DMS79 treated with DMSO at 0.1 percent for 48 hours (cell line): ENCODE measurements around the gene MAP4K3.
"Not testable (repeated sequence)": the region's sequence is repeated elsewhere in the genome, so short reads cannot be mapped to it uniquely, and the experiment has no call there.

Experiments used
- DNase-seq: peaks from one replicate; lab custom pipeline; 2025; lab: John Stamatoyannopoulos, UW

The MAP4K3 gene

GRCh38 chr2:39373181-39373802 is 63.8 kb downstream of the MAP4K3 start:
- DNase-seq = no peak

DNA sequence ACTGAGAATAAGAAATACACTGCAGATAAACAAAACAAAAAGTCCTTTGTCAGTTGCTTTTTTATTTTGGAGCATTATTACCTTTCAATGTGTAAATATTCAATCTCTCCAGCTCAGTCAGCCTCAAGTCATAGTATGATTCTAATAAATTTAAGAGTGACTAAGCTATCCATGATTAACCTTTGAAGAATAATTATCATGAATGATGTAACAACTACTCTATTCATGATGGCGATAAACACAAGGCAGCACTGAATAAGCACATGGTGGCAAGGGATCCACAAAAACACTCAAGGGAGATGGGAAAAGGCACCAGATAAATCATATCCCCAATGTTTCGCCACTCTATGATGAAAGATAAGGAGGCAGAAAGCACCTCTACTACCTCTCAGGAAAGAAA is 67.0 kb downstream of the MAP4K3 start:
- no peak for DNase-seq

- DNase-seq = no peak
Observed at GRCh38 chr2:39368846-39369245, 68.2 kb downstream of the MAP4K3 start.

GRCh38 chr2:39368376-39368775 is 68.7 kb downstream of the MAP4K3 start:
- DNase-seq = no peak

- DNase-seq = no peak
Observed at GRCh38 chr2:39362595-39362994, 74.5 kb downstream of the MAP4K3 start.

DNA sequence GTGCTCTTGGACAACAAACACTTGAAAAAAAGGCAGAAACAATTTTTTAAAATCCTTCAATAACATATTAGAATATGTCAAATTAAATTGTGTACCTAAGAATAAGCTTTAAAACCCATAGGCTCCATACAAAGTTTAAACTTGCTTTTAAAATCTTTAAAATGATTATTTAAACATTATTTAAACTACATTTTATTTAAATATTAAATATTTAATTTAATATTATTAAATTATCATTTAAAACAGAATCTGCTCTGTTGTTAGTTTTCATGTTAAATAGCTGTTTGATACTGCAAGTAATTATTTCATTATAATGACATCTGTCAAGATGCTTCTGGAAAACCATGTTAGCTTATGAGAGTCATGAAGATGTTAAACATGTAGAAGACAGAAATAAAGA is 75.6 kb downstream of the MAP4K3 start:
- no peak for DNase-seq

- DNase-seq = not testable (repeated sequence)
Observed at GRCh38 chr2:39360342-39360741, 76.7 kb downstream of the MAP4K3 start.

GRCh38 chr2:39359453-39360038 is 77.5 kb downstream of the MAP4K3 start:
- DNase-seq = no peak

DNA sequence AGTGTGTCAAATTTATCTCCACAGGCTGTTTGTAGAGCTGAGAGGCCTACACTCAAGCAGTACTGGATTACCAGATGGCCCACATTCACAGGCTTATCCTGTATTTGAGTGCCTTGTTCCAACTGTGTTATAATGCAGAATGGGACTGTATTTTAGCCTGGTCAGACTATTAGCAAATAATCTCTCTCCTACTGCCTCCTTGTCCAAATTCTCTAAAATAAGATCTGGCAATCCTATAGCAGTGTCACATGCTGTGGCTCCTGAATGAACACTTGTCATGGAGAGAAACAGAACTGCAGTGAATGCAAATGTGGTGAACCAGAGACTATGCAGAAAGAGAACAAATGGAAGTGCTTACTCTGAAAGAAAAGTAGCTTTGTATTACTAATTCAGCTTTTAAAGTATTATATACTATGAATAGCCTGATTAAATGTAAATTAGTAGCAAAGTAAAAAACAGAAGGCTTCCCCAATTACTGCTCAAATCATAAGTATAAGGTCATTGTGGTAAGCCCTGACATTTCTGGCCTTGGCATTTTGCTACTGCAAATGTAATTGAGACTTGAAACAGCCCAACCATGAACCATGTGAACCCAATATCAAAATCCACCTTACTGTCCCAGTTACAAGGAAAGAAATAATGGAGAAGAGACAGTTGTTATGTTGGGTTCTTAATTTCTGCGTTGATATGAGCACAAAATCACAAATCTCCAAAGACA is 80.0 kb downstream of the MAP4K3 start:
- no peak for DNase-seq

DNA sequence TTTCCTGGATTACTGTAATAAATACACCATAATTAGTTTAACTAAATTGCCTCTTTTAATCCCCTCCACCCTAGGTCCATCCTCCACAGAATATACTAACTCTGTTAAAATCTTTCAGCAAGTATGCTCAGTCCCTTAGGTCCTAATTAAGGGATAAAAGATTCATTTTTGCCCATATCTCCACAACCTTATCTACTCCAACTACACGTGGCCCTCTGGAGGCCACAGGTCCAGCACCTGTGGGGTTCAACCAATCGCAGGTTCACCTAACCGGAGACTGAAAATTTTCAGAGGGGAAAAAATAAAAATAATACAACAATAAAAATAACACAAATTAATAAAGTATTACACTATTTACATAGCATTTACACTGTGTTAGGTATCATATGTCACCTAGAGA is 86.4 kb downstream of the MAP4K3 start:
- DNase-seq = no peak

GRCh38 chr2:39338502-39338901 is 98.6 kb downstream of the MAP4K3 start:
- no peak for DNase-seq

DNA sequence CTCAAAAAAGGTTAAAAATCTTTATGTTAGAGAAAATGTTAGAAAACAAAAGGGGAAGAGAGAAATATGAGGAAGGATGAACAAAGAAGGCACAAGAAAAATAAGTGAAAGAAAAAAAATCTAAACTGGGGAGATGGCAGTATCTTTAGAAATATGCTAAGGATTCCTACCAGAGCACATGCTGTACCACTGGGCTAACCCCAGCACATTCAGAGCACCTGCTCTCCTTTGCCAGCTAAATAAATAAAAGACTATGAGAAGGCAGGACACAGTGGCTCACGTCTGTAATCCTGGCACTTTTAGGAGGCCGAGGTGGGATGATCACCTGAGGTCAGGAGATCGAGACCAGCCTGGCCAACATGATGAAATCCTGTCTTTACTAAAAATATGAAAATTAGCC is 101.2 kb downstream of the MAP4K3 start:
- no peak for DNase-seq

DNA sequence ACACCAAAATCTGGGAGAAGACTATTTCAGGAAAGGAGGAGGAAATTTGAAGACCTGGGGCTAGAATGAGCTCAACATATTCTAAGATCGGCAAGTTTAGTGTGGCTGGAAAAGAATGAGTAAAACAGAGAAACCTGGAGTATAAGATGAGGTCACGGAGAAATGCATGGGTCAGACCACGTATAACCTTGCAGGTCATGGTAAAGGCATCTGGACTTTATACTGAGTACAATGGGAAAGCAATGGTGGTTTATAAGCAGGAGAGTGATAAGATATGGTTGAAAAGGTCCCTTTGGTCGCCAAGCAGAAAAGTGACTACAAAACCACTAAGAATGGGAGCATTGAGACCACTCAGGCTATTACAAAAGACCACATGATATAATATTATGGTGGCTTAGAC is 102.1 kb downstream of the MAP4K3 start:
- no peak for DNase-seq

DNA sequence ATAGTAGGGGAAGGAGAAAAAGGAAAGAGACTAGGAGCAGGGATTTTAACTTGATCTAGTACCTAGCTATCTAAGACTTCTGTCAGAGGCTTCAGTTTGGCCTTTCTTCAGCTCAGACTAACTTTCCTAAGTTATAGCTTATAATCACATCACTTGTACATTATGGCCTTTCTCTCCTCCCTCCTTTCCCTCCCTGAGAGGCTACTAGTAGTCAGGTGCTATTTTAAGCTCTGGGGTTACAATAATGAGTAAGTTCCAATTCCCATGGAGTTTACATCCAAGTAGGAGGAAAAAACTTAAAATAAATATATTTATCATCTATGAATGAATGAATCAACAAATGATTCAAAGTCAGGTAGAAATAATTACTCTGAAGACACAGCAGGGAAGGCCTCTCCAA is 102.6 kb downstream of the MAP4K3 start:
- no peak for DNase-seq

DNA sequence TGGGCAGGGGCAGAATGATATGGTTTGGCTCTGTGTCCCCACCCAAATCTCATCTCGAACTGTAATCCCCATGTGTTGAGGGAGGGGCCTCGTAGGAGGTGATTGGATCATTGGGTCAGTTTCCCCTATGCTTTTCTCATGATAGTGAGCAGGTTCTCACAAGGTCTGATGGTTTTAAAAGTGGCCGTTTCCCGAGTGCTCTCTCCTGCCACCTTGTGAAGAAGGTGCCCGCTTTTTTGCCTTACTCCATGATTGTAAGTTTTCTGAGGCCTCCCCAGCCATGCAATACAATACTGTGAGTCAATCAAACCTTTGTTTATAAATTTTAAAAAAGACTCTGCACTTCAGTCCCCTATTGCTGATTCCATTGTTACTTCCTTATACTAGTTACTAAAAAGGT is 110.4 kb downstream of the MAP4K3 start:
- DNase-seq = no peak

GRCh38 chr2:39325966-39326365 is 111.1 kb downstream of the MAP4K3 start:
- no peak for DNase-seq

DNA sequence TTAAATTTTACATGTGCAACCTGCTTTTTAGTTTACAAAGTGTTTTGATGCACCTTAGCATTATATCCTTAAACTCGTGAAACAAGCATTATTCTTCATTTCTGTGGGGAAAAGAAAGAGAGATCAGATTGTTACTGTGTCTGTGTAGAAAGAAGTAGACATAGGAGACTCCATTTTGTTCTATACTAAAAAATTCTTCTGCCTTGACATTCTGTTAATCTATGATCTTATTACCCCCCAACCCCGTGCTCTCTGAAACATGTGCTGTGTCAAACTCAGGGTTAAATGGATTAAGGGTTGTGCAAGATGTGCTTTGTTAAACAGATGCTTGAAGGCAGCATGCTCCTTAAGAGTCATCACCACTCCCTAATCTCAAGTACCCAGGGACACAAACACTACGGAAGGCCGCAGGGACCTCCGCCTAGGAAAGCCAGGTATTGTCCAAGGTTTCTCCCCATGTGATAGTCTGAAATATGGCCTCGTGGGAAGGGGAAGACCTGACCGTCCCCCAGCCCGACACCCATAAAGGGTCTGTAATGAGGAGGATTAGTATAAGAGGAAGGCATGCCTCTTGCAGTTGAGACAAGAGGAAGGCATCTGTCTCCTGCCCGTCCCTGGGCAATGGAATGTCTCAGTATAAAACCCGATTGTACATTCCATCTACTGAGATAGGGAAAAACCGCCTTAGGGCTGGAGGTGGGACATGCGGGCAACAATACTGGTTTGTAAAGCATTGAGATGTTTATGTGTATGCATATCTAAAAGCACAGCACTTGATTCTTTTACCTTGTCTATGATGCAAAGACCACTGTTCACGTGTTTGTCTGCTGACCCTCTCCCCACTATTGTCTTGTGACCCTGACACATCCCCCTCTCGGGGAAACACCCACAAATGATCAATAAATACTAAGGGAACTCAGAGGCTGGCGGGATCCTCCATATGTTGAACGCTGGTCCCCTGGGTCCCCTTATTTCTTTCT is 115.7 kb downstream of the MAP4K3 start:
- not testable (repeated sequence) for DNase-seq

DNA sequence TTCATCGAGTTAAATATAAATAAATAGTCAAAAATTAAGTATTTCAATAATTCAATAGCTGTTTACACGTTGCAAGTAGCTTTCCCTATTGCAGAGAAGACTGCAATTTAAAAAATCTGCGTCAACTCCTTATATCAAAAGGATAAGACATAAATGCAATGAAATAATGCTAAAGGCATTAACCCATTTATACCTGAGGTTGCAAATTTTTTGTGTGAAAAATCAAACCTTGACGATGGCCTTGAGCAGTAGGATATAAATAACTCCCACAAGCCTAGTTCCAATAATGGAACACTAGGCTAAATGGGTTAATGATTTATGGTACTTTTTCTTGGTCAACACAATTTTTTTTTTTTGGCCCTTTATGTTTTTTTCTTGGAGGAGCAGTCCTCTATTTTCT is 116.9 kb downstream of the MAP4K3 start:
- DNase-seq = no peak

DNA sequence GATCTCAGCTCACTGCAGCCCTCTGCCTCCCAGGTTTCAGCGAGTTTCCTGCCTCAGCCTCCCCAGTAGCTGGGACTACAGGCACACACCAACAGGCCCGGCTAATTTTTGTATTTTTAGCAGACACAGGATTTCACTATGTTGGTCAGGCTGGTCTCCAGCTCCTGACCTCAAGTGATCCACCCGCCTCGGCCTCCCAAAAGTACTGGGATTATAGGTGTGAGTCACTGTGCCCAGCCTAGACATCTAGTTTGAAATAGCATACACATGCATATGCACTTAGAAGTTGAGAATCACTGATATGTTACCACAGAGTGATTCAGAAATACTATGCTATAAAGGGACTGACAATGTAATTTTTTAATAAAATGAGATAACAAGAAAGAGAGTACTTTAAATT is 123.5 kb downstream of the MAP4K3 start:
- no peak for DNase-seq

DNA sequence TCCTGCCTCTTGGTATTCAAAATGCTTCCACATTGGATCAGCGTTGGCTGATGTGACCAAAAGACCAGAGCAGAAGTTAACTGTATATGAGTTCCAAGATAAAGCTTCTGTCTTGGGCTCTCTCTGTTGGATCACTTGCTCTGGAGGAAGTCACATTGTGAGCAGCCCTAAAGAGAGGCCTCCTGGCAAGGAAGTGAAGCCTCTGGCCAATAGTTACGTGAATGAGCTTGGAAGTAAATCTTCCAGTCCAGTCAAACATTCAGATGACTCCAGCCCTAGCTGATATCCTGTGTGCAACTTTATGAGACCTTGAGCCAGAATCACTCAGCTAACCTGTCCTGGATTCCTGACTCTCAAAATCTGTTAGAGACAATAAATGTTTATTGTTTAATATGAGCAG is 125.6 kb downstream of the MAP4K3 start:
- no peak for DNase-seq

DNA sequence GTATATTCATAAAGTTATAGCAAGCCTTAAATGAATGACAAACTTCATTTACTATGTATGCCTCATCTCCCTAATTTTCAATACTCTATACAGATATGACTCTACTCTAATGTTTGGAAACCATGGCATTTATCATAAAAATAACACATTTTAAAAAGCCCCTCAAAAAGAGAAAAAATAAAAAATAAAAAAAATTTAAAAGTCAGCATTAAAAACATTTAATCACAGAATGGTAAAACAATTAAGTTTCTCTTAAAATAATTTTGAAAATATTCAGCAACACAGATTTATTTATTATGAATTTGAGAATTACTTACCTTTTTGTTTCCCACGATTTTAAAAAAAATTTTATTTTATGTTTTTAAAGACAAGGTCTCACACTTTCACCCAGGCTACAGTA is 128.3 kb downstream of the MAP4K3 start:
- no peak for DNase-seq

GRCh38 chr2:39306626-39307025 is 130.5 kb downstream of the MAP4K3 start:
- no peak for DNase-seq
